Measurements from ENCODE around the gene POLR3B.

GRCh38 chr12:106552228-106552627, 194.7 kb downstream of the POLR3B start:
- TF ChIP-seq EZH2 (IDR thresholded peaks at IDR 0.05; ENCODE audit: low read depth) (no peak), CTCF (conservative IDR thresholded peaks at IDR 0.05) (no peak)
